ENCODE results near the gene CRYBG3. TPM values are rescaled to one million over a fixed set of nuclear protein-coding genes. Genes with fewer than 3 reads are reported as not detected.

Gene CRYBG3
- total RNA-seq, 2 donors from 2014 or later: 15.7 to 22.2 TPM

GRCh38 chr3:97884586-97885123 is 62.8 kb downstream of the CRYBG3 start:
- Histone ChIP-seq H3K36me3 (no peaks in the 10 kb centered on the region), H3K27me3 (no peaks in the 10 kb centered on the region), H3K9ac (ENCODE audit: low read depth in 2 of 2, low read length in 2 of 2) (no peak overlapping the region), H3K4me1 (peaks cover 4% of the 10 kb centered on the region), H3K27ac (no peak overlapping the region), H3K9me3 (no peaks in the 10 kb centered on the region), H3K4me3 (no peak overlapping the region)
- DNase-seq: no peak
- TF ChIP-seq CTCF (IDR thresholded peaks at IDR 0.05): no peak
- intact Hi-C loops (cut with DNase I): no loop called here

DNA sequence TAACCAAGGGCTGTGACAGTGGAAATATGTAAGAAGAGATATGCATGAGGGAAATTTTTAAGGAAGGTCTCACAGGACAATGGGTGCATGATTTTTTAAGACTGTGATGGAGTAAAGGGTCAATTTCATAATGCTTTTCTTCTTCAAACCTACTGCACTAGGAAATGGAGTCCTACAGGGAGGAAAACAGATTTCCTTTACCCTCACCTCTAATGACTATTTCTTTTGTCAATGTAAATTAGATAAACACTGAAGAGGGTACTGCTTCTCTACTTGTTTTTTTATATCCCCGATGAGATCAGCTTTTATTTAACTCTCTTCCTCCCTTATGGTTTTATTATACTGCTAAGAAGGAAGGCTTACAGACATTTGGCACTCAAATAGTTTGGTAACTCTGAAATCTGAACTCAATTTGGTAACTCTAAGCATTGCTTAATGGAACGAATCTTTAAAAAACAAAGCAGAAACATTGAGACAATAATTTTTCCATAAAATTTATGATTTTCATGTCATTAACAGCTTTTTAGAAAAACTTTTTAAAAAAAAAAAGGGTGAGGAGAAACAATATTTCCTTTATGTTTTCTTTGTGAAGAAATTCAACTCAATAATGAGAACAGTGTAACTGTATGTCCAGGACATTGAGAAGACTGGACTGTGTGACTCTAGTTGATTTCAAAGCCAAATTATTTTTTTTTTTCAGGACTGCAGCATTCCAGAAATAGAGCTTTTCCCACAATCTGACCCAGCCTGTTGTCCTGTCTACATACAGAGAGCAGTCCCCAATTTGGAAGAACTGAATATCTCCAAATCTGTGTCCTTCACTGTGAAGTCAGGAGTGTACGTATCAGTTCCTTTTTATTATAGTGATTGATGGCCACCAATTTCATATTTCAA is 64.4 kb downstream of the CRYBG3 start:
- Histone ChIP-seq H3K9me3 (no peaks in the 10 kb centered on the region), H3K4me3 (no peak overlapping the region), H3K27me3 (no peaks in the 10 kb centered on the region), H3K36me3 (no peaks in the 10 kb centered on the region), H3K4me1 (peaks cover 4% of the 10 kb centered on the region), H3K27ac (no peak overlapping the region), H3K9ac (ENCODE audit: low read depth in 2 of 2, low read length in 2 of 2) (no peak overlapping the region)
- no peak for DNase-seq
- intact Hi-C loops (cut with DNase I): no loop called here
- no peak for TF ChIP-seq CTCF (IDR thresholded peaks at IDR 0.05)

- Histone ChIP-seq H3K36me3 (no peaks in the 10 kb centered on the region), H3K4me1 (no peaks in the 10 kb centered on the region), H3K27ac (no peak overlapping the region), H3K27me3 (no peaks in the 10 kb centered on the region), H3K9me3 (no peaks in the 10 kb centered on the region), H3K4me3 (no peak overlapping the region), H3K9ac (ENCODE audit: low read depth in 2 of 2, low read length in 2 of 2) (no peak overlapping the region)
- intact Hi-C loops (cut with DNase I): no loop called here
- no peak for TF ChIP-seq CTCF (IDR thresholded peaks at IDR 0.05)
- DNase-seq: no peak
Measured at GRCh38 chr3:97889814-97890213, 68.0 kb downstream of the CRYBG3 start.

- no peak for DNase-seq
- Histone ChIP-seq H3K27ac (no peak overlapping the region), H3K27me3 (no peaks in the 10 kb centered on the region), H3K4me3 (no peak overlapping the region), H3K4me1 (no peaks in the 10 kb centered on the region), H3K36me3 (no peaks in the 10 kb centered on the region), H3K9ac (ENCODE audit: low read depth in 2 of 2, low read length in 2 of 2) (no peak overlapping the region), H3K9me3 (no peaks in the 10 kb centered on the region)
- no peak for TF ChIP-seq CTCF (IDR thresholded peaks at IDR 0.05)
- intact Hi-C loops (cut with DNase I): no loop called here
Measured at GRCh38 chr3:97892852-97893251, 71.0 kb downstream of the CRYBG3 start.

GRCh38 chr3:97895216-97895615 is 73.4 kb downstream of the CRYBG3 start:
- DNase-seq: no peak
- Histone ChIP-seq H3K27me3 (no peaks in the 10 kb centered on the region), H3K9ac (ENCODE audit: low read depth in 2 of 2, low read length in 2 of 2) (no peak overlapping the region), H3K27ac (no peak overlapping the region), H3K4me1 (no peaks in the 10 kb centered on the region), H3K9me3 (no peaks in the 10 kb centered on the region), H3K36me3 (peaks cover 3% of the 10 kb centered on the region), H3K4me3 (no peak overlapping the region)
- no peak for TF ChIP-seq CTCF (IDR thresholded peaks at IDR 0.05)
- intact Hi-C loops (cut with DNase I): no loop called here

Measured in colonic mucosa (tissue), 4 donors.